ENCODE data around the gene TRAF5.
"Not testable (repeated sequence)": the region's sequence is repeated elsewhere in the genome, so short reads cannot be mapped to it uniquely, and the experiment has no call there.

Gene TRAF5

GRCh38 chr1:211378844-211379243, 52.2 kb downstream of the TRAF5 start:
- no peak for TF ChIP-seq CTCF (IDR thresholded peaks at IDR 0.05; ENCODE audit: insufficient read depth, missing control alignments)
- DNase-seq (ENCODE audit: insufficient read length, low spot score) (no peak), FAIRE-seq (no peak)

GRCh38 chr1:211379446-211379845, 52.8 kb downstream of the TRAF5 start:
- TF ChIP-seq CTCF (IDR thresholded peaks at IDR 0.05; ENCODE audit: insufficient read depth, missing control alignments) = no peak
- DNase-seq (ENCODE audit: insufficient read length, low spot score) (no peak), FAIRE-seq (no peak)

DNA sequence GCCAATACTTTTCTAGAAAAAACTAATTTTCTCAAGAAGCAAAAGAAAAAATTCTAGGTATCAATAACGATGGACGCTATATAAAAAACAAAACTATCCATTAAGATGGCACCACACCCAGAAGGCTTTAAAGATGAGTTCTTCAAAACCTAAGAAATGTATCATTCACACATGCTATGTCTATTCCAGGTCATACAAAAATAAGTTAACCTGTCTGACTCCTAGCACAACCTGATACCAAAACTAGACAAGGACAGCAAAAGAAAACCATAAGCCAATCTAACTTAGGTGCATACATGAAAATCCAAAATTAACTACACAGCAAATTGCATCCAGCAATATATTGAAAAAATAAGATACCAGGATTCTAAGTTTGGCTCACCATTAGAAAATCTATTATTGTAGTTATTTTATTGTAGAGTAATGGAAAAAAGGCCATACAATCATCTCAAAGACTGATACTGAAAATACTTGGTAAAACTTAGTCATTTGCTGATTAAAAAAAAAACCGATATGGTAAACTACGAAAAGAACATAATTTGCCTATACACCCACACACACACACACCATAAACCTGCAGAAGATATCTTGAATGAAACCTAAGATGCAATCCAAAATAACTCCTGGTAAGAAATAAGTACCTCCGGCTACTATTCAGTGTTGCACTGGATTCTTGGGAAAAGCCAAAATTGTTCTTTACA, 55.0 kb downstream of the TRAF5 start:
- peak; percentile 68 for FAIRE-seq
- no peak for TF ChIP-seq CTCF (IDR thresholded peaks at IDR 0.05; ENCODE audit: insufficient read depth, missing control alignments)
- DNase-seq (ENCODE audit: insufficient read length, low spot score) = no peak

- no peak for TF ChIP-seq CTCF (IDR thresholded peaks at IDR 0.05; ENCODE audit: insufficient read depth, missing control alignments)
- DNase-seq (ENCODE audit: insufficient read length, low spot score) (no peak), FAIRE-seq (peak; percentile 44)
Measured at GRCh38 chr1:211382182-211382713, 55.6 kb downstream of the TRAF5 start.

- FAIRE-seq (peak; percentile 21), DNase-seq (ENCODE audit: insufficient read length, low spot score) (peak; percentile 85)
- TF ChIP-seq CTCF (IDR thresholded peaks at IDR 0.05; ENCODE audit: insufficient read depth, missing control alignments) = no peak
Measured at GRCh38 chr1:211382714-211383480, 56.3 kb downstream of the TRAF5 start.

- no peak for TF ChIP-seq CTCF (IDR thresholded peaks at IDR 0.05; ENCODE audit: insufficient read depth, missing control alignments)
- FAIRE-seq = no peak
- no peak for DNase-seq (ENCODE audit: insufficient read length, low spot score)
Measured at GRCh38 chr1:211384524-211384923, 57.9 kb downstream of the TRAF5 start.

DNA sequence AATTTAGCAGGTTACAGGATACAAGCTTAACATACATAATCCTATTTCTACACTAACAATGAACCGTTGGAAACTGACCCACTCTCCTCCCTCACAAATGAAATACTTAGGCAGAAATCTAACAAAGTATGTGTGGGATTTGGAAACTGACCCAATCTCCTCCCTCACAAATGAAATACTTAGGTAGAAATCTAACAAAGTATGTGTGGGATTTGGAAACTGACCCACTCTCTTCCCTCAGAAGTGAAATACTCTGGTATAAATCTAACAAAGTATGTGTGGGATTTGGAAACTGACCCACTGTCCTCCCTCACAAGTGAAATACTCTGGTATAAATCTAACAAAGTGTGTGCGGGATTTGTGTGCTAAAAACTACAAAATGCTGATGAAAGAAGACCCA, 60.3 kb downstream of the TRAF5 start:
- DNase-seq (ENCODE audit: insufficient read length, low spot score) (no peak), FAIRE-seq (no peak)
- no peak for TF ChIP-seq CTCF (IDR thresholded peaks at IDR 0.05; ENCODE audit: insufficient read depth, missing control alignments)

DNA sequence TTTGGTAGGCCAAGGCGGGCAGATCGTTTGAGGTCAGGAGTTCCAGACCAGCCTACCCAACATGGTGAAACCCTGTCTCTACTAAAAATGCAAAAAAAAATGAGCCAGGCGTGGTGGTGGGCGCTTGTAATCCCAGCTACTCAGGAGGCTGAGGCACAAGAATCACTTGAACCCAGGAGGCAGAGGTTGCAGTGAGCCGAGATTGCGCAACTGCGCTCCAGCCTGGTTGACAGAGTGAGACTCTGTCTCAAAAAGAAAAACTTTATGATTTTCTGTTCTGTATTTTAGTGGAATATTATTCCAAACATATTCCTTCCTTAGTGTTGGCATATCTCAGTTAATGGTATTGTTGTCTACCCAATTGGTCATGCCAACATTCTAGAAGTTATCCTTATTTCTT, 64.2 kb downstream of the TRAF5 start:
- not testable (repeated sequence) for DNase-seq (ENCODE audit: insufficient read length, low spot score); FAIRE-seq

All from D721Med (cell line).